IMR-90 (cell line): ENCODE results near the gene KRT38. TPM values are rescaled to one million over a fixed set of nuclear protein-coding genes. Genes with fewer than 3 reads are reported as not detected.
A peak's percentile ranks its signal among the peaks of the same experiment; 100 is the strongest.

Experiments used
- ATAC-seq: fragments of 200-7000 bp; cut with Tn5 transposase; 2 replicates; pipeline ENCODE4 v1.9.1; 2020; ENCODE audit warnings: low read depth, mild to moderate bottlenecking, moderate library complexity
- BruUV-seq: library from RNA; stranded (reverse); fragments of 400-500 nt; replicated peaks from 2 replicates; lab custom pipeline; 2021; lab: Mats Ljungman, UMichigan
- CTCF ChIA-PET: fragments of 300-600 bp; formaldehyde crosslinking; extraction: SDS; loops from one replicate; lab custom pipeline; 2021; ENCODE audit warnings: antibody characterized with exemption; lab: Yijun Ruan, JAX
- POLR2A ChIA-PET: fragments of 300-600 bp; sonication (Branson Sonifier 250); formaldehyde crosslinking; loops from one replicate; lab custom pipeline; 2022; ENCODE audit warnings: antibody characterized with exemption; ENCODE audit not compliant: unreplicated experiment; lab: Charles Lee
- DNase-seq: peaks from one replicate; pipeline ENCODE4 v3.0.0; 2013
- H2AFZ ChIP-seq: replicated peaks from 2 replicates; pipeline ENCODE3; 2013; ENCODE audit warnings: low read length, mild to moderate bottlenecking; ENCODE audit not compliant: poor library complexity
- H2AK5ac ChIP-seq: 2 replicates; pipeline ENCODE4 v1.6.1; 2013; ENCODE audit warnings: low read depth, low read length, inconsistent platforms
- H2AK9ac ChIP-seq: replicated peaks from 2 replicates; pipeline ENCODE3; 2013; ENCODE audit warnings: mild to moderate bottlenecking, low read depth, low read length, moderate library complexity; ENCODE audit not compliant: poor library complexity
- H2BK120ac ChIP-seq: 2 replicates; pipeline ENCODE4 v1.6.1; 2013; ENCODE audit warnings: low read depth, low read length, inconsistent platforms
- H2BK15ac ChIP-seq: 3 replicates; pipeline ENCODE4 v1.6.1; 2013; ENCODE audit warnings: low read depth, low read length, inconsistent platforms
- H2BK20ac ChIP-seq: 2 replicates; pipeline ENCODE4 v1.6.1; 2013; ENCODE audit warnings: low read depth, mild to moderate bottlenecking, inconsistent platforms, low read length, moderate library complexity
- H2BK5ac ChIP-seq: 2 replicates; pipeline ENCODE4 v1.6.1; 2013; ENCODE audit warnings: mild to moderate bottlenecking, low read depth, low read length, inconsistent platforms; ENCODE audit not compliant: poor library complexity, severe bottlenecking
- H3K14ac ChIP-seq: replicated peaks from 2 replicates; pipeline ENCODE4 v1.6.1; 2013; ENCODE audit warnings: low read depth, low read length, inconsistent platforms
- H3K18ac ChIP-seq: 2 replicates; pipeline ENCODE4 v1.6.1; 2013; ENCODE audit warnings: low read depth, low read length, control low read depth
- H3K23ac ChIP-seq: 2 replicates; pipeline ENCODE4 v1.6.1; 2013; ENCODE audit warnings: low read depth, low read length, inconsistent platforms
- H3K27ac ChIP-seq: 2 replicates; pipeline ENCODE4 v1.5.1; 2013; ENCODE audit warnings: mild to moderate bottlenecking, control low read depth, low read length; ENCODE audit not compliant: insufficient read depth
- H3K27me3 ChIP-seq: 2 replicates; pipeline ENCODE4 v1.6.1; 2013; ENCODE audit warnings: low read length; ENCODE audit not compliant: control insufficient read depth, insufficient read depth
- H3K36me3 ChIP-seq: 2 replicates; pipeline ENCODE4 v1.6.1; 2013; ENCODE audit warnings: low read length, mixed read lengths; ENCODE audit not compliant: control insufficient read depth, insufficient read depth
- H3K4ac ChIP-seq: 2 replicates; pipeline ENCODE4 v1.6.1; 2013; ENCODE audit warnings: low read depth, low read length, inconsistent platforms
- H3K4me1 ChIP-seq: 2 replicates; pipeline ENCODE4 v1.6.1; 2013; ENCODE audit warnings: low read length, mixed read lengths; ENCODE audit not compliant: control insufficient read depth, insufficient read depth
- H3K4me2 ChIP-seq: 2 replicates; pipeline ENCODE4 v1.6.1; 2013; ENCODE audit warnings: low read depth, mild to moderate bottlenecking, control low read depth, low read length, moderate library complexity
- H3K4me3 ChIP-seq: 2 replicates; pipeline ENCODE4 v1.5.1; 2013; ENCODE audit warnings: low read depth, mild to moderate bottlenecking, control low read depth, low read length, moderate library complexity; ENCODE audit not compliant: insufficient read depth
- H3K56ac ChIP-seq: 2 replicates; pipeline ENCODE4 v1.6.1; 2013; ENCODE audit warnings: low read length, inconsistent platforms; ENCODE audit not compliant: insufficient read depth; ENCODE audit errors: extremely low read depth
- H3K79me1 ChIP-seq, 2 experiments: 2 replicates each; pipeline ENCODE4 v1.6.1; 2013; ENCODE audit warnings: low read length in 2 of 2, inconsistent platforms in 1 of 2, low read depth in 1 of 2
- H3K9ac ChIP-seq: 2 replicates; pipeline ENCODE4 v1.6.1; 2013; ENCODE audit warnings: low read depth, low read length, control low read depth
- H3K9me1 ChIP-seq: 2 replicates; pipeline ENCODE4 v1.6.1; 2013; ENCODE audit warnings: low read length, inconsistent platforms; ENCODE audit not compliant: insufficient read depth
- H3K9me3 ChIP-seq: 2 replicates; pipeline ENCODE4 v1.6.1; 2013; ENCODE audit warnings: low read length; ENCODE audit not compliant: control insufficient read depth, insufficient read depth
- H4K20me1 ChIP-seq: 2 replicates; pipeline ENCODE4 v1.6.1; 2013; ENCODE audit warnings: low read length, inconsistent platforms; ENCODE audit not compliant: insufficient read depth
- H4K5ac ChIP-seq: 2 replicates; pipeline ENCODE4 v1.6.1; 2013; ENCODE audit warnings: mild to moderate bottlenecking, low read depth, low read length, control low read depth
- H4K8ac ChIP-seq, 2 experiments: 2 replicates each; pipeline ENCODE4 v1.6.1; 2013; ENCODE audit warnings: low read depth in 2 of 2, low read length in 2 of 2, control low read depth in 1 of 2, inconsistent platforms in 1 of 2
- H4K91ac ChIP-seq: 2 replicates; pipeline ENCODE4 v1.6.1; 2013; ENCODE audit warnings: low read depth, low read length, inconsistent platforms; ENCODE audit not compliant: insufficient read depth
- BHLHE40 ChIP-seq: fragments of 150-350 bp; IDR thresholded peaks from 2 replicates; pipeline ENCODE4 v1.6.1; 2016; ENCODE audit warnings: mild to moderate bottlenecking, low read depth, low read length
- CEBPB ChIP-seq: IDR thresholded peaks from 2 replicates; pipeline ENCODE4 v1.6.1; 2012; ENCODE audit warnings: low read depth, low read length, improper control_type of control experiment
- CHD1 ChIP-seq: IDR thresholded peaks from 2 replicates; pipeline ENCODE4 v1.6.1; 2012; ENCODE audit warnings: low read depth, low read length, improper control_type of control experiment
- CTCF ChIP-seq: conservative IDR thresholded peaks from 2 replicates; pipeline ENCODE4 v1.5.1; 2012; ENCODE audit warnings: mild to moderate bottlenecking, low read depth, low read length, improper control_type of control experiment
- ELK1 ChIP-seq: fragments of 150-350 bp; IDR thresholded peaks from 2 replicates; pipeline ENCODE4 v1.6.1; 2016; ENCODE audit warnings: low read depth, mild to moderate bottlenecking, low read length, moderate library complexity, borderline replicate concordance
- FOS ChIP-seq: fragments of 150-350 bp; IDR thresholded peaks from 2 replicates; pipeline ENCODE4 v1.6.1; 2016; ENCODE audit warnings: low read depth, low read length
- MAFK ChIP-seq: IDR thresholded peaks from 2 replicates; pipeline ENCODE4 v1.6.1; 2012; ENCODE audit warnings: low read depth, low read length, improper control_type of control experiment
- MAZ ChIP-seq: IDR thresholded peaks from 2 replicates; pipeline ENCODE4 v1.6.1; 2012; ENCODE audit warnings: low read depth, mild to moderate bottlenecking, low read length, improper control_type of control experiment, moderate library complexity, borderline replicate concordance
- MXI1 ChIP-seq: IDR thresholded peaks from 2 replicates; pipeline ENCODE4 v1.6.1; 2012; ENCODE audit warnings: low read depth, mild to moderate bottlenecking, low read length, moderate library complexity, borderline replicate concordance
- NFE2L2 ChIP-seq: fragments of 150-350 bp; IDR thresholded peaks from 2 replicates; pipeline ENCODE4 v1.6.1; 2016; ENCODE audit warnings: low read depth, mild to moderate bottlenecking, low read length
- POLR2A ChIP-seq: IDR thresholded peaks from 2 replicates; pipeline ENCODE4 v1.6.1; 2012; ENCODE audit warnings: mild to moderate bottlenecking, low read depth, low read length
- RAD21 ChIP-seq: IDR thresholded peaks from 2 replicates; pipeline ENCODE4 v1.6.1; 2012; ENCODE audit warnings: low read length, improper control_type of control experiment
- RCOR1 ChIP-seq: IDR thresholded peaks from 2 replicates; pipeline ENCODE4 v1.6.1; 2012; ENCODE audit warnings: mild to moderate bottlenecking, low read length, improper control_type of control experiment; ENCODE audit not compliant: insufficient replicate concordance
- RFX5 ChIP-seq: IDR thresholded peaks from 2 replicates; pipeline ENCODE4 v1.8.0; 2012; ENCODE audit warnings: low read depth, mild to moderate bottlenecking, low read length, moderate library complexity
- SMC3 ChIP-seq: fragments of 150-350 bp; IDR thresholded peaks from 2 replicates; pipeline ENCODE4 v1.6.1; 2016; ENCODE audit warnings: low read depth, mild to moderate bottlenecking, antibody characterized with exemption, low read length, moderate library complexity
- USF2 ChIP-seq: fragments of 150-350 bp; IDR thresholded peaks from 2 replicates; pipeline ENCODE4 v1.6.1; 2017; ENCODE audit warnings: mild to moderate bottlenecking, antibody characterized with exemption, low read length, low read depth
- WGBS, 2 experiments: methylation state at CpG; one replicate each; pipeline versions ENCODE4 v1.1.5 to v1.1.7; 2013; ENCODE audit warnings: missing lambda C conversion rate in 2 of 2; ENCODE audit not compliant: insufficient read length in 1 of 2; ENCODE audit errors: extremely low coverage in 2 of 2; 5-methylcytosine and 5-hydroxymethylcytosine counted together
- dilution Hi-C: fragments of 300-500 bp; cut with HindIII; formaldehyde crosslinking; loops from one replicate; pipeline ENCODE4 v1.14.3; 2018; ENCODE audit warnings: low sequenced_read_pairs; ENCODE audit not compliant: unreplicated experiment
- in situ Hi-C: fragments of 300-500 bp; cut with MboI; formaldehyde crosslinking; loops from 3 replicates; pipeline ENCODE4 v1.14.3; 2019; ENCODE audit warnings: low sequenced_read_pairs, inconsistent platforms, mixed read lengths
- intact Hi-C: fragments of 100-400 bp; cut with micrococcal nuclease; formaldehyde crosslinking; loops from 2 replicates; pipeline ENCODE4 v1.10.0; 2022
- polyA plus RNA-seq, 3 experiments: library from polyadenylated mRNA; depleted of rRNA; stranded (reverse); fragments of >200 nt; gene quantifications; 2 replicates each; pipeline ENCODE4 v1.2.3, GENCODE V29; 2012; ENCODE audit warnings: low replicate concordance in 1 of 3
- total RNA-seq: library from RNA; depleted of rRNA; stranded (reverse); fragments of >200 nt; gene quantifications from 2 replicates; pipeline ENCODE4 v1.2.3, GENCODE V29; 2012

Gene KRT38
- total and polyA plus RNA-seq, 2 of the 4 experiments (the other 2 are of a cell fraction) = 0.09 TPM; not detected in 1

DNA sequence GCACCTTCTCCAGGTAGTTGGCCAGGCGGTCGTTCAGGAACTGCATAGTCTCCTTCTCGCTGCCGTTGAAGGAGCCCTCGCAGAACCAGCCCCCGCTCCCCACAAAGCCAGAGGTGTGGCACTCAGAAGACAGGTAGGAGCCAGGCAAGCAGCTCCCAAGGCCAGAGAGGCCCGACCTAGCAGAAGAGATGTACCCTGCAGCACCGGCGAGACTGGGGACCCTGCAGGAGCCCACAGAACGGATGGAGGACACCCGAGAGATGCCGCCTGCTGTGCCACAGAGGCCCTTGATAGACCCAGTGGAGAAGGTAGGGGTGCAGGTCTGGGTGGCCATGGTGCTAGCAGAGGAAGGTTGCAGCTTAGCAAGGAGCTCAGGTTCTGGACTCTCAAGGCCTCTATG, 48.7 kb upstream of the KRT38 start, which contains the start of gene KRT36:
Gene KRT36 (minus strand): TSS at position 380 of the 400 bp plus-strand sequence. CDS start 46 bp downstream, at position 334.
- TF ChIP-seq CHD1 = no peak
- no peak for TF ChIP-seq ELK1
- TF ChIP-seq BHLHE40 = no peak
- no peak for TF ChIP-seq CEBPB
- TF ChIP-seq RFX5 = no peak
- no peak for TF ChIP-seq MAZ
- TF ChIP-seq MAFK = no peak
- no peak for TF ChIP-seq CTCF
- no peak for TF ChIP-seq RCOR1
- no peak for TF ChIP-seq USF2
- TF ChIP-seq POLR2A = no peak
- TF ChIP-seq SMC3 = no peak
- TF ChIP-seq FOS = no peak
- no peak for TF ChIP-seq RAD21
- no peak for TF ChIP-seq MXI1
- no peak for TF ChIP-seq NFE2L2
- Histone ChIP-seq H3K9ac (no peak within 1 kb of the TSS), H2BK15ac (no peak within 1 kb of the TSS), H3K27ac (no peak within 1 kb of the TSS), H3K79me1 (no peaks in the 10 kb centered on the region), H2AK9ac (no peak within 1 kb of the TSS), H4K91ac (peak within 1 kb of the TSS; percentile 18; the same call in 1 of the 2 replicates), H2AFZ (no peak within 1 kb of the TSS), H3K56ac (no peak within 1 kb of the TSS), H3K23ac (no peak within 1 kb of the TSS), H2BK5ac (no peak within 1 kb of the TSS), H2AK5ac (0 out of 2 replicates have a peak within 1 kb of the TSS, but pooled peaks have one; percentile 7), H3K18ac (no peak within 1 kb of the TSS), H3K36me3 (no peaks in the 10 kb centered on the region), H3K4me1 (peaks cover 12% of the 10 kb centered on the region), H2BK20ac (no peak within 1 kb of the TSS), H3K4me2 (no peak within 1 kb of the TSS), H3K9me3 (no peaks in the 10 kb centered on the region), H4K5ac (no peak within 1 kb of the TSS), H3K27me3 (no peaks in the 10 kb centered on the region), H2BK120ac (no peak within 1 kb of the TSS), H3K4ac (no peak within 1 kb of the TSS; the same call in 1 of the 2 replicates), H3K4me3 (no peak within 1 kb of the TSS), H4K20me1 (no peaks in the 10 kb centered on the region), H3K9me1 (peaks cover 9% of the 10 kb centered on the region), H3K14ac (no peak within 1 kb of the TSS), H4K8ac (no peak within 1 kb of the TSS)
- no TSS peak for BruUV-seq
- dilution Hi-C loops = no loop called here
- 88% methylated on average over 12 of the region's 12 CpGs; no CpG with 5 or more reads in 1 of the 2 experiments for WGBS, 2 experiments
- ChIA-PET POLR2A (no interaction called here), CTCF (no interaction called here)
- no peak for DNase-seq
- in situ Hi-C loops = no loop called here
- ATAC-seq = no peak
- intact Hi-C loops = no loop called here
